Kidney epithelial cell (primary cell): Measurements from ENCODE around the gene TMEM185B. TPM values are rescaled to one million over a fixed set of nuclear protein-coding genes. Genes with fewer than 3 reads are reported as not detected.

Experiments
- DNase-seq: peaks from one replicate; pipeline ENCODE4 v3.0.0-alpha.2; 2010; ENCODE audit warnings: low read depth
- H3K27me3 ChIP-seq: 2 replicates; pipeline ENCODE4 v1.6.0; 2011; ENCODE audit warnings: low read length; ENCODE audit not compliant: control insufficient read depth, insufficient read depth
- H3K36me3 ChIP-seq: 2 replicates; pipeline ENCODE4 v1.5.1; 2011; ENCODE audit warnings: low read length; ENCODE audit not compliant: control insufficient read depth, insufficient read depth
- H3K4me3 ChIP-seq: 2 replicates; pipeline ENCODE4 v1.5.1; 2011; ENCODE audit warnings: low read depth, mild to moderate bottlenecking, control low read depth, low read length
- total RNA-seq: library from RNA; depleted of rRNA; stranded (reverse); fragments of >200 nt; gene quantifications from 2 replicates; pipeline ENCODE4 v1.2.3, GENCODE V29; 2015
- TF ChIP-seq, protein P1 (sequence below): IDR thresholded peaks from 2 replicates; pipeline ENCODE4 v1.5.1; 2011; ENCODE audit warnings: mild to moderate bottlenecking, moderate library complexity, low read length, control low read depth, inconsistent platforms; ENCODE audit not compliant: insufficient read depth, poor library complexity, severe bottlenecking

TMEM185B gene
- total RNA-seq, 1 donor from 2014 or later, result 45.2 TPM

DNA sequence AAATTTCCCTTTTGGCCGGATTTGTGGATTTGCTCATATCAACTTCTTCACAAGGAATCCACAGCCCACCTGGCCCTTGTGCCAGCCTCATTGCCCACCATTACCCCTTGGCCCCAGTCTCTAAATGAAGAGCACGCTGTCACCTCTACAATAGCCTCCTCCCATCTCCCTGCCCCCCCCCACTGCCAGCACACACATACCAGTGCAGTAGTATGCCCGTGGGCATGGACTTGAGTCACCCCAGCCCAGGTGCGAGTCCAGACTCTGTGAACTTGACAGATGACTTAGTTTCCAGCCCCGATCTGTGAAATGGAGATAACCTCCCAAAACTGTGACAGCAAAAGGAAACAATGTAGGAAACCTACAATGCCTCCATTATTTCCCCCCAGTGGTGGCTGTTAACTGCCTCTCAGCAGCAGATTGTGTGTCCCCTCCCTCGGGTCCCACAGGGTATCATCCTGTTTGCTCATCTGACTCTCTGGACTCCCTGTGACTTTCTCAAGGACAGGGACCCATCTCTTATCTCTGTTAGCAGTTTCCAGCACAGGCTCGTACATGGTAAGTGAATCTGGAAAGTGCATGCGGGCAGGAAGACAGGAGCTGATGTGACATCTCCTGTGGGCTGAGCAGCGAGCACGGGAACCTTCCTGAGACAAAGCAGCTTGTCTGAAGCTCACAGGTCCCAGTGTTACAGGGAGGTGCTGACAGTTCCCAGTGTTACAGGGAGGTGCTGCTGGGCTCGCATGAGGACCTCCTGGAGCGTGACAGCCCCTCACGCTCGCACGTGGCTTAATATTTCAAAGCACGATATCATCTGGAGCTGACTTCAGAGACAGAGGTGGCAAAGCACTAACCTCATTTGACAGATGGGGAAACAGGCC, 4.2 kb upstream of the TMEM185B start:
- Histone ChIP-seq H3K36me3 (no peaks in the 10 kb centered on the region), H3K27me3 (peaks cover 3% of the 10 kb centered on the region), H3K4me3 (no peak overlapping the region)
- DNase-seq, result no peak
- TF ChIP-seq, protein P1, sequence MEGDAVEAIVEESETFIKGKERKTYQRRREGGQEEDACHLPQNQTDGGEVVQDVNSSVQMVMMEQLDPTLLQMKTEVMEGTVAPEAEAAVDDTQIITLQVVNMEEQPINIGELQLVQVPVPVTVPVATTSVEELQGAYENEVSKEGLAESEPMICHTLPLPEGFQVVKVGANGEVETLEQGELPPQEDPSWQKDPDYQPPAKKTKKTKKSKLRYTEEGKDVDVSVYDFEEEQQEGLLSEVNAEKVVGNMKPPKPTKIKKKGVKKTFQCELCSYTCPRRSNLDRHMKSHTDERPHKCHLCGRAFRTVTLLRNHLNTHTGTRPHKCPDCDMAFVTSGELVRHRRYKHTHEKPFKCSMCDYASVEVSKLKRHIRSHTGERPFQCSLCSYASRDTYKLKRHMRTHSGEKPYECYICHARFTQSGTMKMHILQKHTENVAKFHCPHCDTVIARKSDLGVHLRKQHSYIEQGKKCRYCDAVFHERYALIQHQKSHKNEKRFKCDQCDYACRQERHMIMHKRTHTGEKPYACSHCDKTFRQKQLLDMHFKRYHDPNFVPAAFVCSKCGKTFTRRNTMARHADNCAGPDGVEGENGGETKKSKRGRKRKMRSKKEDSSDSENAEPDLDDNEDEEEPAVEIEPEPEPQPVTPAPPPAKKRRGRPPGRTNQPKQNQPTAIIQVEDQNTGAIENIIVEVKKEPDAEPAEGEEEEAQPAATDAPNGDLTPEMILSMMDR, result no peak

DNA sequence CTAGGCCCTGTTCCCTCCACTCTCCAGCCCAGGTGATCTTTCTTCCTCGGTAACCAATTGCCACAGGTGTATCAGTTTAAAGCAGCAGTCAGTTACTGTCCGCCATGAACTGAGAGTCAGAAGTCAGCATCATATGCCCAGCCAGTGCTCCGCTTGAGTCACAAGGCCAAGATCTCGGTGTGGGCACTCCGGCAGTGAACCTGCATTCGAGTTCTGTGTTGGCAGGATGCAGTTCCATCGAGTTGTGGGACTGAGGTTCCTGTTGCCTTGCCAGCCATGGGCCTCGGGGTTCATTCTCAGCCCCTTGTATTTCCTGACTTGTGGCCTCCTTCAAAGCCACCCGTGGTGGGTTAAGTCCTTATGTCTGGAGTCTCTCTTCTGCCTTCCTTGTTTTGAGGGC, 3.1 kb upstream of the TMEM185B start:
- Histone ChIP-seq H3K4me3 (no peak overlapping the region), H3K36me3 (peaks cover 1% of the 10 kb centered on the region), H3K27me3 (peaks cover 3% of the 10 kb centered on the region)
- TF ChIP-seq, protein P1, result no peak
- no peak for DNase-seq

DNA sequence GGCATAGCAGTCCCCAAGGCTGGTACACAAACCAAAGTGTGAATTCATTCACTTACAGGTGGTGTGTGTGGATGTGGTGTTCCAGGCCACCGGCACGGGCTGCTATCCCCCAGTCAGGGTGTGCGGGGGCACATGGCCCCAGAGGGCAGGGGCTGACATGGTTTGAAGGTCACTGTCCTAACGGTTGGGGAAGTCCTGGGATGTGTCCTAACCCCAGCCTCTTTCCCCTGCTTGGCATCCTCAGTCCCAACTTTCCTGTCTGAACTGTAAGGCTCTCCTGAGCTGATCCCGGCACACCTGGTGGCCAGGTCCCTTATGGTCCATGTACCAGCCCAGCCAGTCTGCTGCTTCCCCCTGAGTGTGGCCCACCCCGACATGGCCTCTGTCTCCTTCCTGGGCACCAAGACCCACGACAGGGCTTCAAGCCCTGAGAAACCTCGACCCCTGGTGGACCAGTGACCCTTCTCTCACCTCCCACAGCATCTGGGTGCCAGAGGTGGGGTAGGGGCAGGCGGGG, 2.4 kb upstream of the TMEM185B start:
- no peak overlapping the region for H3K4me3 ChIP-seq
- peaks cover 3% of the 10 kb centered on the region for H3K27me3 ChIP-seq
- DNase-seq, result no peak
- peaks cover 1% of the 10 kb centered on the region for H3K36me3 ChIP-seq
- TF ChIP-seq, protein P1, result no peak

DNA sequence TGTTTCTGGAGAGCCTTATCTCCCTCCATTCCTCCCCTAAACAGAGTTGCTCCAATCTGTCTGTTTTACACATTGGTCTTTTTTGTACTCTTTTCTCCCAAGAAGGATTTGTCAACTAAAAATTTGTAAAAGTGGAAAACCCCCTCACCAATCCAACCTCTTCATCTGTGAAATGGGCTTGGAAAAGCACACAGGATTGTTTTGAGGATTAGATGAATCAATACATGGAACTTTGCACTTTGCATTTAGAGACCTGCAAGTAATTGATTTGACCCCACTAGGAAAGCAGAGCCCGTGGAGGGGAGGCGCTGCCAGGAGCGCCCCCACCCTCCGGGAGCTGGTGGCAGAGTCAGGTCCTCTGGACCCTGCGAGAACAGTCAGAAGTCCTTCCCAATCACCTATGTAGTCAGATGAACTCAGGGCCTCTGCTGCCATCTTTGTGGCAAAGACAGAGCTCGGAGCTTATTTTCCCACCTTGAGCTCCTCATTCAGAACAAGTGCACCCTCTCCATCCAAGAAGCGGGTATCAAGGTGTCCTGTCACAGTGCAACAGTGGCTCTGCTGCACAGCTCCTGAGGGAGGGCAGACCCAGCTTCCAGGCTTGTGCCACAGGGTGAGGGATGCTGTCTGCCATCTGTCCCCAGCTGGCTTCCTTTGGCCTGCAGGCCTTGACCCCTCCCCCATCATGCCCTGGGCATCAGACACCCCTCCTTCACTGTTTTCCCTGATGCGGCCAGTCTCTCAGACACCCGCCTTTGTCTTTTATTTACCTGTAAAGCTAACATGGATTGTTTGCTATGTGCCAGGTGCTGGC, 1.7 kb upstream of the TMEM185B start:
- no peak for DNase-seq
- TF ChIP-seq, protein P1, result no peak
- H3K27me3 ChIP-seq, result peaks cover 3% of the 10 kb centered on the region
- H3K4me3 ChIP-seq, result no peak overlapping the region
- H3K36me3 ChIP-seq, result peaks cover 1% of the 10 kb centered on the region

DNA sequence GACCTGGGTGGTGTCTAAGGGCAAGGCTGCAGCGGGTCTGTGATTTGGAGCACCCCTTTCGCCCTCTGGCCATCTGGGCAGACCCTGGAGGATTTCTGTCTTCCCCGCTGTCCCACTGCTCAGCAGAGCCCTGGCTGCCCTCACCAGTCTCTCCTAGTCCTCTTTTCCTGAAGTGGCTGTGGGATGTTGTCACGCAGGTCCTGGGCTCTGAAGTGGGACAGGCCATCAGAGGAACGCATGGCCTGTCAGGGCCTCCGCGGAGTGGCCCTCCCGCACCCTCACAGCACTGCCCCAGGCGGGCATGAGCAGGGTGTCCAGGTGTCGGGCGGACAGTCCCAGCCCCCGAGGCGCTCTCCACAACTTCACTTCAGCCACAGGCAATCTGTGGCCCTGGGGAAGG, 1.1 kb upstream of the TMEM185B start:
- no peak for DNase-seq
- TF ChIP-seq, protein P1, result no peak
- Histone ChIP-seq H3K27me3 (peaks cover 3% of the 10 kb centered on the region), H3K36me3 (peaks cover 1% of the 10 kb centered on the region), H3K4me3 (no peak overlapping the region)
